Naive B cell (primary cell): ENCODE data around the gene DOHH. TPM values are rescaled to one million over a fixed set of nuclear protein-coding genes. Genes with fewer than 3 reads are reported as not detected.
A peak's percentile ranks its signal among the peaks of the same experiment; 100 is the strongest.
"Not testable (repeated sequence)": the region's sequence is repeated elsewhere in the genome, so short reads cannot be mapped to it uniquely, and the experiment has no call there.

ENCODE experiments used
- ATAC-seq, 2 donors: fragments of 150-1000 bp; cut with Tn5 transposase; 2 replicates each; pipeline ENCODE4 v1.10.0; 2021; ENCODE audit warnings: low read depth in 2 of 2, mild to moderate bottlenecking in 2 of 2, moderate library complexity in 2 of 2
- DNase-seq: peaks from one replicate; pipeline ENCODE4 v3.0.0; 2022
- H3K27ac Mint-ChIP-seq, 6 donors: one replicate each; pipeline ENCODE4 v1.8.0; 2020 to 2022; ENCODE audit warnings: mild to moderate bottlenecking in 6 of 6, mixed read lengths in 6 of 6, moderate library complexity in 5 of 6, inconsistent platforms in 2 of 6
- H3K27me3 Mint-ChIP-seq, 3 donors: one replicate each; pipeline ENCODE4 v1.8.0; 2021 to 2022; ENCODE audit warnings: mixed read lengths in 3 of 3, mild to moderate bottlenecking in 1 of 3
- H3K36me3 Mint-ChIP-seq, 2 donors: one replicate each; pipeline ENCODE4 v1.8.0; 2020 to 2022; ENCODE audit warnings: mixed read lengths in 2 of 2, inconsistent platforms in 1 of 2, mild to moderate bottlenecking in 1 of 2
- H3K4me1 Mint-ChIP-seq, 3 donors: one replicate each; pipeline ENCODE4 v1.8.0; 2020 to 2022; ENCODE audit warnings: mixed read lengths in 3 of 3, inconsistent platforms in 1 of 3, mild to moderate bottlenecking in 1 of 3, moderate library complexity in 1 of 3
- H3K4me3 Mint-ChIP-seq, 8 donors: one replicate each; pipeline ENCODE4 v1.8.0; 2020 to 2022; ENCODE audit warnings: mild to moderate bottlenecking in 8 of 8, mixed read lengths in 8 of 8, moderate library complexity in 8 of 8, inconsistent platforms in 2 of 8
- H3K9me3 Mint-ChIP-seq, 7 donors: one replicate each; pipeline ENCODE4 v1.8.0; 2020 to 2022; ENCODE audit warnings: mixed read lengths in 7 of 7, mild to moderate bottlenecking in 5 of 7, inconsistent platforms in 2 of 7, moderate library complexity in 1 of 7
- polyA plus RNA-seq, 6 donors: library from polyadenylated mRNA; unstranded; fragments of 300-500 nt; fragmentation: Illumina TruSeq; gene quantifications; one replicate each; pipeline ENCODE4 v1.2.3, GENCODE V29; 2021; ENCODE audit warnings: low read depth in 6 of 6

Gene DOHH
- polyA plus RNA-seq, 6 donors from 2014 or later, result 6.6 to 11.5 (median 7.4) TPM

DNA sequence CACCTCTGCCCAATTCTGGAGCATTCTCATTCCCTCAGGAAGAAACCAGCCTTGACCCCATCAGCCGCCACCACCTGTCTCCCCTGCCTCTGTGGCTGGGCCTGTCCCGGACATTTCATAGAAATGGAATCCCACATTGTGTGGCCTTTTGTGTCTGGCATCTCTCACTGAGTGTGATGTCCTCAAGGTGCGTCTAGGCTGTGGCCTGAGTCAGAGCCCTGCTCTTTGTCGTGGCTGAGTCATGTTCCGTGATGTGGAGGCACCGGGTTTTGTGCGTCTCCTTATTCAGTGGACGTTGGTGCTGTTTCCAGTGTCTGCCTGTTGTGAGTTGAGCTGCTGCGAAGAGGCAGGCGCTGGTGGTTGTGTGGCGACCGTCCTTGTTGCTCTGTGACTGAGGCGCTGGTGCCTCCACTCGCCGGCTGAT is 9.1 kb upstream of the DOHH start:
- Mint-ChIP-seq H3K4me3 (peak overlapping the region; percentile 23 to 89 (median 62)), H3K27me3 (no peaks in the 10 kb centered on the region), H3K36me3 (peaks cover 0 to 11% of the 10 kb centered on the region in 2 donors), H3K9me3 (no peaks in the 10 kb centered on the region), H3K27ac (peak overlapping the region in 4 of 6 donors; percentile 42 to 68 (median 48)), H3K4me1 (peaks cover 43 to 70% (median 65%) of the 10 kb centered on the region in 3 donors)
- no peak for DNase-seq
- no peak for ATAC-seq

DNA sequence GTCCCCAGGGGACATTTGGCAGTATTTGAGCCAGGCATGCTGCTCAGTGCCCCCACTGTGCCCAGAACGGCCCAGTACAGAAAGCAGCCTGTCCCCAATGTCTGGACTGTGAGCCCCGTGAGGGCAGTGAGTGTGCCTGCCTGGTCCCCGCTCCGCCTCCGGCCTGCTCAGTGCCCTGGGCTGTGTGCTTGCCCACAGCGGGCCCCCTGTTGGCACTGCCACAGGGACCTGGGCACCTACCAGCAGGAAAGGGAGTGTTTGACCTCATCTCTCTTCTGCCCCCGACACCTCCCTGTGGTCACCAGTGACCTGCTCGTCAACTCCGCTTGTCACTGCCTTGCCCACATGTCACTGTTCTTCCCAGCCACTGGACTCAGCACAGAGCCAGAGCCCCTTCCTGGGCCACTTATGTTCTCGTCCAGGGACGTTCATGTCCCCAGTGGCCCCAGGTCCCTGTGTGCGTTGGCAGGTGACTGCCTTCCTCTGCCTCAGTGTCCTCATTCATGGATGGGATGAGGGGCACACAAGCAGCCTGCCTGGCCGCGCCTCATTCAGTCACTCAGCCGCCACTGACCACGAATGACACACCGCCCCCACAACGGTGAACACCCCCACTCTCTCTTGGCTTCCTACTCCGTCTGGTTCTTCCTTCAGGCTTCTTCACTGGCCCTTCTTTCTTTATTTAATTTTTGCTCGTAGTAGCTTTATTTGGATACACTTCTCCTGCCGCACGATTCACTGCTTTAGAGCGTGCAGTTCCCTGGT is 8.5 kb upstream of the DOHH start:
- no peak for ATAC-seq
- Mint-ChIP-seq H3K4me3 (peak overlapping the region; percentile 52 to 89 (median 70)), H3K4me1 (peaks cover 40 to 64% (median 60%) of the 10 kb centered on the region in 3 donors), H3K36me3 (peaks cover 0 to 11% of the 10 kb centered on the region in 2 donors), H3K27me3 (no peaks in the 10 kb centered on the region), H3K9me3 (no peaks in the 10 kb centered on the region), H3K27ac (peak overlapping the region in 5 of 6 donors; percentile 63 to 98 (median 88))
- DNase-seq, result no peak

DNA sequence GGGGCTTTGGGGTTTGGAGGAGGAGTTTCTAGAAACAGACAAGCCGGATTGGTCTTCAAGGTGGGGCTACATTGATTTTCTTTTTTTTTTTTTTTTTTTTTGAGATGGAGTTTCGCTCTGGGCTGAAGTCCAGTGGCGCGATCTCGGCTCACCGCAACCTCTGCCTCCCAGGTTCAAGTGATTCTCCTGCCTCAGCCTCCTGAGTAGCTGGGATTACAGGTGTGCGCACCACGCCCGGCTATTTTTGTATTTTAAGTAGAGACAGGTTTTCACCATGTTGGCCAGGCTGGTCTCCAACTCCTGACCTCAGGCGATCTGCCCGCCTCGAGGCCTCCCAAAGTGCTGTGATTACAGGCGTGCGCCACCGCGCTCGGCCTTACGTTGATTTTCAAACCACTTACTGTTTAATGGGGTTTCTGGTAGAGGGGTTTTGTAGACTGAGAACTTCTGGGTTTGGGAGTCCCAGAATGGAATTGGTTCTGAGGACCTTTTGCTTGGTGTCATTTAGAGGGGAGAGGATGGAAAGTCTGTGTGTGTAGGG is 7.7 kb upstream of the DOHH start:
- not testable (repeated sequence) for DNase-seq, H3K27me3 Mint-ChIP-seq, ATAC-seq, H3K9me3 Mint-ChIP-seq
- peaks cover 0 to 11% of the 10 kb centered on the region in 2 donors for H3K36me3 Mint-ChIP-seq
- H3K27ac Mint-ChIP-seq, result peak overlapping the region in 3 of 6 donors; percentile 63 to 98 (median 82)
- peaks cover 36 to 59% (median 55%) of the 10 kb centered on the region in 3 donors for H3K4me1 Mint-ChIP-seq
- H3K4me3 Mint-ChIP-seq, result peak overlapping the region; percentile 48 to 93 (median 68)

DNA sequence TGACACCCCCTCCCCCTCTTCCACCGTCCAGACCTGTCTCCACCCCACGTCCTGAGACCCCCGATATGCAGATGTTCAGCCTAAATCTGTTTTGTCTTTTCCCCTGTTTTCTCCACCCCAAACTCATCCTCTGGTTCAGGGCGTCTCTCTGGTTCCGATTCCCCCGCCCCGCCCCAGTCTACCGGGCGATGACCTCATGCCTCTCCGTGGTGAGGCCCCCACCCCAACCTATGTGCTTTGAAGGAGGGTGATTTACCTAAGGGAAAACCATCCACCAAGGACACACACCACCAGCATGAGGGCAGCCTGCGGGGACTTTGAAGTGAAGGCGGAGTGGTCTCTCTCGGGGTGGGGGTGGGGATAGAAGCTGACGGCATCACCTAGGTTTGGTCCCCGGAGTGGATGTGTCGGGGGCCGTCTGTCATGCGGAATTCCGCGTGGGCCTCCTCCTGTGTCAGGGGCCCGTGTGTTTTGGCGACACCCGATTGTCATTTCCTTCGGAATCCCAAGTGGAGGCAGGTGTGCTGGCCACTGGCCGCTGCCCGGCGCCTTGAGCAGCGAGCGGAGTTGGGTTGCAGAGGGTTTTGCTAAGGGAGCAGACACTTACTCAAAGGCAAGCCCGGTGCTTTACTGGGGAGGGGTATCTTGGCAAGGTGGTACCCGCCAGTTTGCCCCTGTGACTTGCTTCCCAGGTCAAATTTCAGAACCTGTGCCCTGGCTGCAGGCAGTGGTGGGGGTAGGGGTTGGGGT is 7.1 kb upstream of the DOHH start:
- H3K27me3 Mint-ChIP-seq, result no peaks in the 10 kb centered on the region
- ATAC-seq (no peak), DNase-seq (no peak)
- peaks cover 36 to 59% (median 54%) of the 10 kb centered on the region in 3 donors for H3K4me1 Mint-ChIP-seq
- H3K4me3 Mint-ChIP-seq, result peak overlapping the region; percentile 88 to 96 (median 93)
- peaks cover 0 to 11% of the 10 kb centered on the region in 2 donors for H3K36me3 Mint-ChIP-seq
- peak overlapping the region in 5 of 6 donors; percentile 44 to 98 (median 86) for H3K27ac Mint-ChIP-seq
- no peaks in the 10 kb centered on the region for H3K9me3 Mint-ChIP-seq

DNA sequence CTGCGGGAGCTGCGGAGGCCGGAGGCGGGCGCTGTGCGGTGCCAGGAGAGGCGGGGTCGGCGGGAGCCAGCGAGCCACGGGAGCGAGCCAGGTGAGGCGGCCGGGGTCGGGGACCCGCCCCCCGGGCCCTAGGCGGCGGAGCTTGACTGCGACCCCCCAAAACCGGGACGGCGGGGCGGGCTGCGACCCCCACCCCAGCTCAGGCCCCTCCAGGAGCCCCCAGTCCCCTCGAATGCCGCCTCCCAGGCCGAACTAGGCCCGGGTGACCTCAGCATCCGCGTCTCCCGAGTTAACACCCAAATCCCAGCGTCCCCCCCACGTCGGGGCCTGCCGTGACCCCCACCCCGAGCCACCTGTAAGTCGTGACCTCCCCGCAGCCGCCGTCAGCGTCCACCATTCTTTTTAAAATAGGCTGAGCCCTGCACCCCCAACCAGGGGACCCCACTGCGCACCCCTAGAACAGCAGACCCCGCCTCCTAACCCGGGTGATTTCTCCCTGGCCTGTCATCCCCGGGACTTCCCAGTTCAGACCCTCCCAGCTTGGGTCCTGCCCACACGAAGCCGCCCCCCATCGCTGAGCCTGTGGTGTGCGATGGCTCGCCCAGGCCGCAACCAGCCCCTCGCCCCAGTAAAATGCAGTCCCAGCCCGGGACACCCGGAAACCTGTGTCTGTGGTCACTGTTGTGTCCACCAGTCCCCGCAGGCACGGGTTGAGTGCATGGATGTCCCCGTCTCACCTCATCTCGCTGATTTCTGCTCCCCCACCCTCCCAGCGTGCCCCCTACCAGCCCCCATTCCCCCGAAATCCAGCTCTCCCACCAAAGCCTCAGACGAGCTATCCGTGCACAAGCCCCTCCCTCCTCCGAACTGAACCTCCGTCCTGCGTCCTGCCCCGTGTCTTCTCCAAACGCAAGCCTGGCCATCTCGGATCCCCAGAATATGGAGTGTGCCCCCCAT is 6.2 kb upstream of the DOHH start:
- no peaks in the 10 kb centered on the region for H3K9me3 Mint-ChIP-seq
- H3K36me3 Mint-ChIP-seq, result peaks cover 0 to 11% of the 10 kb centered on the region in 2 donors
- no peaks in the 10 kb centered on the region for H3K27me3 Mint-ChIP-seq
- ATAC-seq (peak; percentile 5 to 6), DNase-seq (peak; percentile 29)
- H3K27ac Mint-ChIP-seq, result peak overlapping the region; percentile 39 to 98 (median 94)
- H3K4me1 Mint-ChIP-seq, result peaks cover 32 to 54% (median 46%) of the 10 kb centered on the region in 3 donors
- peak overlapping the region; percentile 88 to 96 (median 93) for H3K4me3 Mint-ChIP-seq

DNA sequence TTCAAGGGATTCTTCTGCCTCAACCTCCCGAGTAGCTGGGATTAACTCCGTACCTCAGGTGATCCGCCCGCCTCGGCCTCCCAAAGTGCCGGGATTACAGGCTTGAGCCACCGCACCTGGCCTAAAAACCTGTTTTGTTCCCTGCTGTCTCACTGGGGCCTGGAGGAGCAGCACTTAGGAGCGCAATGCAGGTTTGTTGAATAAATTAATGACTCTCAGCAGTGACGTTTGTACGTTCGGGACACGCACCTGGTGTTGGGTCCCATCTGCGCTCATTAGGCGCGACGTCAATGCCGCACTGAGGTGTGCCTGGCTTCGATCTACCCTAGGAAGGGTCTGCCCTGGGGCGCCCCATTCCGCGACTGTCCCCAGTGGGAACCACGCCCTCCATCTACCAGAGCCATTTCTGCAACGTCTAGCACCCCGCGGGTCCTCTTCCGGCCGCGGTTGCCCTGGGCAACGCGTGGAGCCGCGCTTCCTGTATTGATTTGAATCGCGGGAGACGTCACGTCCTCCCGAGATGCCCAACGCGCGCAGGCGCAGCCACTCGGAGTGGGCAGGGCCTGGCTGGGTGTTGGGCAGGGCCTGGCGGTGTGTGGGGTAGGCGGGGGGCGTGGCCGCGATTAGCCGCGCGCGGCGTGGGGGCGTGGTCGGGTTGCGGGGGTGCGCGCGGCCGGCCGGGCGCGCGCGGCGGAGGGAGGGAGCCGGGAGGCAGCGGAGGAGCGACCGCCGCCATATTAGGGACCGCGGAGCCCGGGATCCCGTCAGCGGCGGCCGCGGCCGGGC is 5.3 kb upstream of the DOHH start, which contains the start of gene FZR1:
Gene FZR1, plus strand, starts transcription at position 714 of the 786 bp plus-strand sequence. CDS start 16,679 bp downstream, outside the sequence.
- H3K36me3 Mint-ChIP-seq, result peaks cover 0 to 11% of the 10 kb centered on the region in 2 donors
- peak within 1 kb of the TSS; percentile 89 to 96 (median 95) for H3K4me3 Mint-ChIP-seq
- peak within 1 kb of the TSS; percentile 98 to 100 (median 100) for H3K27ac Mint-ChIP-seq
- ATAC-seq (peak; percentile 84 to 90), DNase-seq (peak; percentile 100)
- peaks cover 0 to 3% (median 0%) of the 10 kb centered on the region in 7 donors for H3K9me3 Mint-ChIP-seq
- no peaks in the 10 kb centered on the region for H3K27me3 Mint-ChIP-seq
- H3K4me1 Mint-ChIP-seq, result peaks cover 35 to 49% (median 48%) of the 10 kb centered on the region in 3 donors

DNA sequence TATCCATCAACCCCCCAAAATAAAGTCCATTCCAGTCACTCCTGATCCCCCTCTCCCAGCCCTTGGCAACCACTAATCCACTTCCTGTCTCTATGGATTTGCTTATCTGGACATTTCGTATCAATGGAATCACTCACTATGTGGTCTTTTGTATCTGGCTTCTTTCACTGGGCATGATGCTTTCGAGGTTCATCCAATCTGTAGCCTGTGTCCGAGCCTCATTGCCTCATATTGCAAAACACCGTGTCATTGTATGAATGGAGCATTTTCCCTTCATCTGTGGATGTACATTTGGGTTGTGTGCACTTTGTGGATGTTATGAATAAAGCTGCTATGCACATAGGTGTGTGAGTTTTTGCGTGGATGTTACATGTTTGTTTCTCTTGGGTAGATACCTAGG is 4.3 kb upstream of the DOHH start:
- Mint-ChIP-seq H3K4me3 (peak overlapping the region in 5 of 8 donors; percentile 89 to 96 (median 95)), H3K9me3 (peaks cover 0 to 5% (median 0%) of the 10 kb centered on the region in 7 donors), H3K36me3 (peaks cover 0 to 7% of the 10 kb centered on the region in 2 donors), H3K27me3 (no peaks in the 10 kb centered on the region), H3K27ac (peak overlapping the region; percentile 98 to 100 (median 100)), H3K4me1 (peaks cover 36 to 47% (median 44%) of the 10 kb centered on the region in 3 donors)
- DNase-seq (no peak), ATAC-seq (no peak)

DNA sequence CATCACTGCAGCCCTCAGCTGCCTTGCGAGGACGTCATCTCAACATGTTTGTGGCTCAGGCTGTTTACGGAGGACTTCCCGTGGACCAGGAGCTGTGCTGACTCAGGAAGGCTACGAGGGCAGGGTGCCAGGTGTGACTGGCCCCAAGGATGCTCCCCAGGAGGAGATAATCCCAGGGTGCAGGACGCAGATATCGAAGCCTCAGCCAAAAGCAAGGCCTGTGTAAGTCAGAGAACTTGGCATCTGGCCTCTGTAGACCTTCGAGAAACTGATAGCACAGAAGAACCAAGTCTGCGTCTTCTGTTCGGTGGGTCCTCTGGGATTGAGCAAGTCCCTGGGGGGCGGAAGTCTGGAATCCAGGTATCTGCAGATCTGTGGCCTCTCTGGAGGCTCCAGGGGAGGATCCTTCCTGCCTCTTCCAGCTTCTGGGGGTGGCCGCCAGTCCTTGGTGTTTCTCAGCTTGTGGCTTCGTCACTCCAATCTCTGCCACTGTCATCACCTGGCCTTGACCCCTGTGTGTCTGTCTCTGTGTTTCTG is 2.6 kb upstream of the DOHH start:
- peak overlapping the region in 1 of 6 donors; percentile 67 for H3K27ac Mint-ChIP-seq

DNA sequence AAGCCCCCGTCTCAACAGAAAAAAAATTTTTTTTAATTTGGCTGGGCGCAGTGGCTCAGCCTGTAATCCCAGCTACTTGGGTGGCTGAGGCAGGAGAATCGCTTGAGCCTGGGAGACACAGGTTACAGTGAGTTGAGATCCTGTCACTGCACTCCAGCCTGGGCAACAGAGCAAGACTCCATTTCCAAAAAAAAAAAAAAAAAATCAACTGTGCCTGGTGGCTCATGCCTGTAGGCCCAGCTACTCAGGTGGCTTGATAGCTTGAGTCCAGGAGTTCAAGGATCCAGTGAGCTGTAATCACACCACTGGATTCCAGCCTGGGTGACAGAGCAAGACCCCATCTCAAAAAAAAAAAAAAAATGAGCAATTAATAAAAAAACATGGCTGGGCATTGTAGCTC is 1.3 kb upstream of the DOHH start:
- peaks cover 28 to 41% (median 37%) of the 10 kb centered on the region in 3 donors for H3K4me1 Mint-ChIP-seq
- no peaks in the 10 kb centered on the region for H3K27me3 Mint-ChIP-seq
- no peak for DNase-seq
- peaks cover 0 to 5% (median 0%) of the 10 kb centered on the region in 7 donors for H3K9me3 Mint-ChIP-seq
- ATAC-seq, result no peak
- H3K36me3 Mint-ChIP-seq, result no peaks in the 10 kb centered on the region
- peak overlapping the region in 1 of 6 donors; percentile 24 for H3K27ac Mint-ChIP-seq
- H3K4me3 Mint-ChIP-seq, result peak overlapping the region in 1 of 8 donors; percentile 4

More for the DNA sequence above, 2.6 kb upstream of the DOHH start:
- Mint-ChIP-seq H3K4me3 (peak overlapping the region in 1 of 8 donors; percentile 89), H3K4me1 (peaks cover 32 to 43% (median 41%) of the 10 kb centered on the region in 3 donors), H3K36me3 (no peaks in the 10 kb centered on the region), H3K9me3 (peaks cover 0 to 5% (median 0%) of the 10 kb centered on the region in 7 donors), H3K27me3 (no peaks in the 10 kb centered on the region)
- no peak for DNase-seq
- no peak for ATAC-seq

DNA sequence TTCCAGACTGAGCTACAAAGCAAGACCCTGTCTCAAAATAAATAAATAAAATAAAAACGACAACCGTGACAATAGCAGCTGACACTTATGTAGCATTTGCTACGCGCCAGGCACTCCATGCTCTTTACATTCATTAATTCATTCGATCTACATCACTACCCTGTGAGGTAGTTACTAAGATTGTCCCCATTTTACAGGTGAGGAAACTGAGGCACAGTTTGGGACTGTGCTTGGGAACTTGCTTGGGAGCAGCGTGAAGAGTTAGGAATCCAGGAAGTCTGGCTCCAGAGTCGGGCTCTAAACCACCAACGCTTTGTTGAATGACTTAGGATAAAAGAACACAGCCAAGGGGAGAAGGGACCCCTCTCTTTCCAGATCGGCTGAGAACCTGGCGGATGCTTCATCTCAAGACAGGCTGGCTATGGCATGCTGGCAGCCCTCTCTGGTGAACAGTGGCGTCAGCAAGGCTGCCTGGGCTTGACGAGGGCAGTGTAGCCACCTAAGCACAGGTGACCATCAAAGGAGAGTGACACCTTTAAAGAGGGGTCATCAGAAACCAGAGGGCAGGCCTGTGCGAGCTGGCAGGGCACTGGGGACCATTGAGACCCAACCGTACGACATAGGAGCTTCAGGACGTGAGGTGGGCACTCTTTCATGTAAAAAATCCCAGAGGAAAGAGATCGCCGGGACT is 591 bp downstream of the DOHH start:
- H3K27ac Mint-ChIP-seq, result peak overlapping the region; percentile 96 to 99 (median 98)
- DNase-seq, result no peak
- H3K36me3 Mint-ChIP-seq, result no peaks in the 10 kb centered on the region
- peak in 1 of 2 donors; percentile 3 for ATAC-seq
- H3K4me1 Mint-ChIP-seq, result peaks cover 21 to 30% (median 26%) of the 10 kb centered on the region in 3 donors
- H3K27me3 Mint-ChIP-seq, result no peaks in the 10 kb centered on the region
- H3K9me3 Mint-ChIP-seq, result peaks cover 0 to 5% (median 0%) of the 10 kb centered on the region in 7 donors
- H3K4me3 Mint-ChIP-seq, result peak overlapping the region; percentile 92 to 98 (median 94)
